Inferior parietal cortex (tissue), 1 donor: ENCODE results near the gene MAP1A.

Experiments
- DNase-seq: peaks from one replicate; pipeline ENCODE4 v3.0.0-alpha.2; 2016; ENCODE audit errors: extremely low spot score

Gene MAP1A

GRCh38 chr15:43511012-43511885, 6.2 kb upstream of the MAP1A start:
- no peak for DNase-seq

GRCh38 chr15:43513550-43513949, 3.9 kb upstream of the MAP1A start:
- DNase-seq: no peak

GRCh38 chr15:43514241-43515057, 3.0 kb upstream of the MAP1A start:
- DNase-seq: peak; percentile 69

GRCh38 chr15:43515741-43516140, 1.7 kb upstream of the MAP1A start:
- no peak for DNase-seq

GRCh38 chr15:43516185-43516584, 1.2 kb upstream of the MAP1A start:
- DNase-seq: no peak

- no peak for DNase-seq
These were observed 531 bp upstream of the MAP1A start for GRCh38 chr15:43516801-43517353.

- DNase-seq: peak; percentile 73
These were observed 871 bp downstream of the MAP1A start for GRCh38 chr15:43518197-43518761.

GRCh38 chr15:43519196-43519595, 1.8 kb downstream of the MAP1A start:
- DNase-seq: peak; percentile 58

GRCh38 chr15:43520138-43520537, 2.7 kb downstream of the MAP1A start:
- DNase-seq: no peak

- no peak for DNase-seq
These were observed 4.0 kb downstream of the MAP1A start for GRCh38 chr15:43521419-43521818.

GRCh38 chr15:43522247-43522646, 4.8 kb downstream of the MAP1A start:
- no peak for DNase-seq

- DNase-seq: no peak
These were observed 6.2 kb downstream of the MAP1A start for GRCh38 chr15:43523646-43524045.

GRCh38 chr15:43524254-43524845, 6.9 kb downstream of the MAP1A start:
- no peak for DNase-seq

- no peak for DNase-seq
These were observed 7.7 kb downstream of the MAP1A start for GRCh38 chr15:43525131-43525530.

GRCh38 chr15:43526261-43526930, 9.0 kb downstream of the MAP1A start:
- DNase-seq: no peak

- no peak for DNase-seq
These were observed 9.8 kb downstream of the MAP1A start for GRCh38 chr15:43527016-43527801.

GRCh38 chr15:43527802-43528541, 10.6 kb downstream of the MAP1A start:
- no peak for DNase-seq

GRCh38 chr15:43528542-43529007, 11.2 kb downstream of the MAP1A start:
- DNase-seq: no peak

GRCh38 chr15:43529141-43529540, 11.7 kb downstream of the MAP1A start:
- no peak for DNase-seq
